Activated naive CD4-positive, alpha-beta T cell treated with anti-CD3 and anti-CD28 coated beads, Interleukin-2, amount 50 U/mL, for 24 hours (primary cell): ENCODE results near the gene SLC29A4.

Experiments
- H3K27ac Mint-ChIP-seq: one replicate; pipeline ENCODE4 v1.8.0; 2021; ENCODE audit warnings: mild to moderate bottlenecking, mixed read lengths
- H3K27me3 Mint-ChIP-seq: one replicate; pipeline ENCODE4 v1.8.0; 2021; ENCODE audit warnings: mixed read lengths
- H3K36me3 Mint-ChIP-seq: one replicate; pipeline ENCODE4 v1.8.0; 2021; ENCODE audit warnings: mixed read lengths
- H3K4me1 Mint-ChIP-seq: one replicate; pipeline ENCODE4 v1.8.0; 2021; ENCODE audit warnings: mixed read lengths
- H3K4me3 Mint-ChIP-seq: one replicate; pipeline ENCODE4 v1.8.0; 2021; ENCODE audit warnings: mild to moderate bottlenecking, mixed read lengths
- H3K9me3 Mint-ChIP-seq: one replicate; pipeline ENCODE4 v1.8.0; 2021; ENCODE audit warnings: mixed read lengths

SLC29A4 gene

DNA sequence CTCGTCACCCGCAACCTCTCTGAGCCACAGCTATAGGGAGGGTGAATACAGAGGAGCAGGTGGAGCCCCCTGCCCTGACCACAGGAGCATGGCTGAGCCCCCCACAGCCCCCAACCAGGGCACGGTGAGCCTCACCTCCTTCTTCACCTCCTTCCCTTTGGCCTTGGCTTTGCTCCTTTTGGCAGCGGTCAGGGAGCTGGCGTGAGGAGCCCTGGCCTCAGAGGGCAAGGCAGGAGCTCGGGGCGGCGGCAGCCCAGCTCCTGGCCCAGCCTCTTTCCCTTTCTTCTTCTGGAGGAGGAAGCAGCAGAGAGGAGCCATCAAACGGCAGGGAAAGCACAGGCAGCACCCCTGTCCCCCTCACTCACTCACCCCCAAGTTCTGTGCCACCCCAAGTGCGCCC lies 42.2 kb downstream of the SLC29A4 start:
- Mint-ChIP-seq H3K27ac (no peak overlapping the region), H3K4me1 (peaks cover 4% of the 10 kb centered on the region), H3K36me3 (peaks cover 18% of the 10 kb centered on the region), H3K9me3 (no peaks in the 10 kb centered on the region), H3K4me3 (no peak overlapping the region), H3K27me3 (no peaks in the 10 kb centered on the region)

DNA sequence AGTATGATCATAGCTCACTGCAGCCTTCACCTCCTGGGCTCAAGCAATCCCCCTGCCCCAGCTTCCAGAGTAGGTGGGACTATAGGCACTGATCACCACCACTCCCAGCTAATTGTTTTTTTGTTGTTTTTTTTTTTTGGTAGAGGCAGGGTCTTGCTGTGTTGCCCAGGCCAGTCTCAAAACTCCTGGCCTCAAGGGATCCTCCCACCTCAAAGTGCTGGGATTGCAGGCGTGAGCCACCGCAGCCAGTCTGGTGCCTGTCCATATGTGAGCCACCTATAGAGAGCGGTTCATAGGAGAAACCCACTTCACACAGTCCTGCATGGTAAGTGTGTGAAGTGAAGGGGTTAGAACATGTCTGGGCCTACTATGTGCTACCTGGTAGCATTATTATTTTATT lies 47.5 kb downstream of the SLC29A4 start:
- Mint-ChIP-seq H3K4me1 (peaks cover 22% of the 10 kb centered on the region), H3K27ac (no peak overlapping the region), H3K27me3 (no peaks in the 10 kb centered on the region), H3K36me3 (peaks cover 22% of the 10 kb centered on the region), H3K9me3 (no peaks in the 10 kb centered on the region), H3K4me3 (no peak overlapping the region)

DNA sequence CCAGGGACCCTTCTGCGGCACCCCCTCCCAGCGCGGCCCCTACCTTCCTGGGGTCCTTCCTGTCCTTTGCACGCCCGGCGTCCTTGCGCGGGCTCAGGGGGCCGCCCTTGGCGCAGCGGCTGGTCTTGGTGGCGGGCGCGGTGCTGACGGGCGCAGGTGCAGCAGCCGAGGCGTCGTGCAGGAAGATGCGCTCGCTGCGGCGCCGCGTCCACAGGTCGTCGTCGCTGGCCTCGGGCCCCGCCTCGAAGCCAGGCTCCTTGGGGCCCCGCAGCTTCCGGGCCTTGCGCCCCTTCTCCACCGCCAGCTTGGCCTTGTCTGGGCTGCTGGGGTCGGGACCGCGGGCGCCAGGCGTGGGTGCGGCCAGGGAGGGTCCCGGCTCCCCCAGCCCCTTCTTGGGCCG lies 49.8 kb downstream of the SLC29A4 start:
- Mint-ChIP-seq H3K27me3 (no peaks in the 10 kb centered on the region), H3K4me3 (no peak overlapping the region), H3K36me3 (peaks cover 32% of the 10 kb centered on the region), H3K4me1 (peaks cover 17% of the 10 kb centered on the region), H3K9me3 (no peaks in the 10 kb centered on the region), H3K27ac (no peak overlapping the region)

DNA sequence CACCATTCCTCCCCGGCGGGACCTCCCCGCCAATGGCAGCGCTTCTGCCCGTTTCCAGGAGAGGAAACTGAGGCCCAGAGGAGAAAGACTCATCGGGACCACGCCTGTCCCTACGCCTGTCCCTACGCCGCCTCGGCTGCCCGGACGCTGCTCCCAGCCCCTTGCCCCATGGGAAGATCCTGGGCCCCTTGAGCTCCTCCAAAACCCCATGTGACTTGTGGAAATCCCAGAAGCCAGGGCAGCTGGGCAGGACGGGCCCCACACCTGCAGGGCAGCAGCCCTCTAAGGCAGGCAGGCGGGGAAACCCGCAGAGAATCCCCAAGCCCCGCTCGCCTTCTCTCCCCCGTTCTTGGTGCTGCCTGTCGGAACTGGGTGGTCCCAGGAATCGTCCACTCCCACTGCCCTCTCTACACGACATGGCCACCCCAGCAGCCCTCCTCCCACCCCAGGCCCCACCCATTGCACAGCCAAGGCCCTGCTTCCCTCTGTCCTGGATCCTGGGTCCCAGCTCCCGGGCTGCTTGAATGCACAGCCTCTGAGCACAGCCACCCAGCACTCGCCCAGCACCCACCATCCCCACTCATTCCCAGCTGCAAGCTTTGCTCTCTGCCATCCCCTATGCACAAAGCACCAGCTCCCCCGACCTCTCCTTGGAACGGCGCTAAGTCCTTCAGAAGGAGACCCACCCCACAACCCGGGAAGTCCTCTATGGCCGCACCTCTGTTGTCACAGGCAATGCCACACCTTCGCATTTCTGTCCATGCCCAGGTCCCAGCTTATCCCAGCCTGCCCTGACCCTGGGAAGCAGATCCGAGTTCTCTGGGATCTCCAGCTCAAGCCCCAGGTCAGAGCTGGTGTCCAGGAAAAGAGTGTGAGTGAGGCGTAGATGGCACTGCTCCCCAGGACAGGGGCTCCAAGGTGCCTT lies 50.6 kb downstream of the SLC29A4 start:
- no peak overlapping the region for H3K27ac Mint-ChIP-seq
- H3K4me1 Mint-ChIP-seq = peaks cover 17% of the 10 kb centered on the region
- no peaks in the 10 kb centered on the region for H3K27me3 Mint-ChIP-seq
- no peak overlapping the region for H3K4me3 Mint-ChIP-seq
- H3K9me3 Mint-ChIP-seq = no peaks in the 10 kb centered on the region
- H3K36me3 Mint-ChIP-seq = peaks cover 36% of the 10 kb centered on the region

DNA sequence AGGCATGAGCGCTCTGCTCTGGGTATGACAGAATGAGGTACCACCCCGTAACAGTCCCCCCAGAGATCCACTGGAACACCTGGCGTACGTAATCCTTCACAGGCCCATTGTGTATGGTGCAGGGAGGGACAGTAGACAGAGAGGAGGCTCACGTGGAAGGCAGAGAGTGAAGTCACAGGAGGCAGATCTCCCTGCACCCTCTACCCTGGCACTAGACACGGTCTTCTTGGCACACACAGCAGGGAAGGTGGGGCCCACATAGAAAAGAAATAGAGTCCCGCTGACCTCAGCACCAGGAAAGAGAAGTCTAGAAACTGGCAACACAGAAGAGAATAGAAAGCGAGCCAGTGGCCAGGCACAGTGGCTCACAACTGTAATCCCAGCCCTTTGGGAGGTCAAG lies 51.9 kb downstream of the SLC29A4 start:
- Mint-ChIP-seq H3K27ac (no peak overlapping the region), H3K4me3 (no peak overlapping the region), H3K4me1 (peaks cover 17% of the 10 kb centered on the region), H3K36me3 (peaks cover 38% of the 10 kb centered on the region), H3K27me3 (no peaks in the 10 kb centered on the region), H3K9me3 (no peaks in the 10 kb centered on the region)

DNA sequence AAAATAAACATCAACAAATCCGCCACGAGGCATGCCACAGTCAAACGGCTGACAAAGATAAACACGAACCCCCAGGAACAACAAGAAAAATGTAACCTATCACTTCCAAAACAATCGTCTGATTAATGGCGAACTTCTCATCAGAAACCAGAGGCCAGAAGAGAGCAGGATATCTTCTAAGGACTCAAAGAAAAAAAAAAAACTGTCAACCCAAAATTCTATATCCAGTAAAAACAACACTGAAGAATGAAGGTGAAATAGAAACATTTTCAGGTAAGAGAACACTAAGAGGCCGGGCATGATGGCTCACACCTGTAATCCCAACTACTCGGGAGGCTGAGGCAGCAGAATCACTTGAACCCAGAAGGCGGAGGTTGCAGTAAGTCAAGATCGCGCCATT lies 54.3 kb downstream of the SLC29A4 start:
- Mint-ChIP-seq H3K36me3 (peaks cover 41% of the 10 kb centered on the region), H3K4me1 (peaks cover 11% of the 10 kb centered on the region), H3K4me3 (no peak overlapping the region), H3K27ac (no peak overlapping the region), H3K9me3 (no peaks in the 10 kb centered on the region), H3K27me3 (no peaks in the 10 kb centered on the region)

DNA sequence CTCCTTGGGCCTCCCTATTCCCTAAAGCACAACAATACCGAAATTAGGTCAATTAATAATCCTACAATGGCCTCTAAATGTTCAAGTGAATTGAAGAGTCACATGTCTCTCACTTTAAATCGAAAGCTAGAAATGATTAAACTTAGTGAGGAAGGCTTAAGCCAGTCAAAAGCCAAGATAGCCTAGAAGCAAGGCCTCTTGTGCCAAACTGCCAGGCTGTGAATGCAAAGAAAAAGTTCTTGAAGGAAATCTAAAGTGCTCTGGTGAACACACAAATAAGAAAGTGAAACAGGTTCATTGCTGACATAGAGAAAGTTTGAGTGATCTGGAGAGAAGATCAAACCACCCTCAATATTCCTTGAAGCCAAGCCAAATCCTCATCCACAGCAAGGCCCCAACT lies 57.2 kb downstream of the SLC29A4 start:
- H3K36me3 Mint-ChIP-seq = peaks cover 54% of the 10 kb centered on the region
- H3K9me3 Mint-ChIP-seq = peaks cover 8% of the 10 kb centered on the region
- no peaks in the 10 kb centered on the region for H3K27me3 Mint-ChIP-seq
- H3K4me3 Mint-ChIP-seq = no peak overlapping the region
- H3K4me1 Mint-ChIP-seq = peaks cover 4% of the 10 kb centered on the region
- H3K27ac Mint-ChIP-seq = no peak overlapping the region

DNA sequence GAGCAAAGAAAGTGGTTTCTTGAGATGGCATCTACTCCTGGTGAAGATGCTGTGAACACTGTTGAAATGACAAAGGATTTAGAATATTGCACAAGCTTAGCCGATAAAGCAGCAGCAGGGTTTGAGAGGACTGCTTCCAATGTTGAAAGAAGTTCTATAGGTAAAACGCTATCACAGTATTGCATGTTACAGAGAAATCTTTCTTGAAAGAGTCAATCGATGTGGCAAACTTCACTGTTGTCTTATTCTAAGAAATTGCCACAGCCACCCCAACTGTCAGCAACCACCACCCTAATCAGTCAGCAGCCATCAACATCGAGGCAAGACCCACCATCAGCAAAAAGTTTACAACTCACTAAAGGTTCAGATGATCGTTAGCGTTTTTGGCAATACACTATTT lies 59.9 kb downstream of the SLC29A4 start:
- Mint-ChIP-seq H3K27ac (no peak overlapping the region), H3K4me3 (no peak overlapping the region), H3K4me1 (peaks cover 4% of the 10 kb centered on the region), H3K27me3 (no peaks in the 10 kb centered on the region), H3K9me3 (peaks cover 8% of the 10 kb centered on the region), H3K36me3 (peaks cover 38% of the 10 kb centered on the region)

DNA sequence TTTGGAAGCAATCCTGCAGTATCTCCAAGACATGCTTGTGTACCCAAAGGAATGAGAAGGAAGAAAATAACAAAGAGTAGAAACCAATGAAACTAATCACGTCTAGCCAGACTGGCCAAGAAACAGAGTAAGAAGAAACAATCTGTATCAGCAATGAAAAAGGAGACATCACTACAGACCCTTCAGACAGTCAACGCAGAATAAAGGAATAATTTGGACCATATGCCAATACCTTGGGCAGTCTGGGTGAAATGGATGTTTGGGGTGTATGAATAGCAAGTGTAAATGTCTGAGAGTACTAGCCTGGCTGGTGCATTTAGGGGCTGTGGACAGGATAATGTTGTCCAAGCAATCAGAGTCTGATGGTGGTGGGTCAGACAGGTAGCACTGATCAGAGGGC lies 61.1 kb downstream of the SLC29A4 start:
- no peak overlapping the region for H3K4me3 Mint-ChIP-seq
- H3K27me3 Mint-ChIP-seq = no peaks in the 10 kb centered on the region
- H3K36me3 Mint-ChIP-seq = peaks cover 33% of the 10 kb centered on the region
- H3K27ac Mint-ChIP-seq = no peak overlapping the region
- H3K9me3 Mint-ChIP-seq = peaks cover 8% of the 10 kb centered on the region
- H3K4me1 Mint-ChIP-seq = peaks cover 4% of the 10 kb centered on the region

DNA sequence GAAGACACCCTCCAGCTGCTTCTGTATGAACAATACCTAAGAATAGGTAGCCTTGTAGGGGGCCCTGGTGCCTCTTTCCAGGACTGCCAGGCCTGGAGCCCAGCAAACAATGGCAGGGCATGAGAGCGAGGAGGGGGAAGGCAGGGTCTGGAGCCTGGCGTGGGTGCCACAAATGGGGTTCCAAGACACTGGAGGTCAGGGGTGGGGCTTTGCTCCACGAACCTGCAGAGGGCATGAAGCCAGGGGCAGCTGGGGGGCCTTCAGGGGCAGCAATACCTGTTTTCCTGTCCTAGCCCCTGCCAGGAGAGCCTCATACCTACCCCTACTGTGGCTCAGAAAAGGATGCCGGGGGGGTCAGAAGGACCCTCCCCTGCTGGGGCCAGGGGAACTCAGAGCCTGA lies 61.6 kb downstream of the SLC29A4 start:
- Mint-ChIP-seq H3K36me3 (peaks cover 32% of the 10 kb centered on the region), H3K4me1 (peaks cover 4% of the 10 kb centered on the region), H3K27ac (no peak overlapping the region), H3K9me3 (peaks cover 8% of the 10 kb centered on the region), H3K4me3 (no peak overlapping the region), H3K27me3 (no peaks in the 10 kb centered on the region)

DNA sequence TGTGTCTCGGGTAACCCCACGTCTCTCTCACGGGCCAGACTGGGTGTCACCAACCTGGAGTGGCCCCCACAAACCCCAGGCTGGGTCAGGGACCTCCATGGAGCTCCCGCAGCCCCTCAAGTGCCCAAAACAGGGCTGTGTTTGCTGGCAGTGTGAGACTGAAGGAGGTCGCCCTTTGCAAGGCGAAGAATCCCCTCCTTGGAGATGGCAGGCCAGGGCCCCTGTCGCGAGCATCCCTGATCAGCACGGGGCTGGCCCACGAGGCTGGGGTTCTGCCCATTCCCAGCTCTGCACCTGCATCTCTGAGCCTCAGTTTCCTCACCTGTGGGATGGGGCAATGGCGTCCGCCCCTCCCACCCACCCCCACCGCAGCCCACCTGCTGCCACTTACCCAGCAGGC lies 62.4 kb downstream of the SLC29A4 start:
- peaks cover 2% of the 10 kb centered on the region for H3K4me1 Mint-ChIP-seq
- H3K36me3 Mint-ChIP-seq = peaks cover 28% of the 10 kb centered on the region
- no peak overlapping the region for H3K27ac Mint-ChIP-seq
- no peaks in the 10 kb centered on the region for H3K27me3 Mint-ChIP-seq
- peaks cover 8% of the 10 kb centered on the region for H3K9me3 Mint-ChIP-seq
- H3K4me3 Mint-ChIP-seq = no peak overlapping the region

DNA sequence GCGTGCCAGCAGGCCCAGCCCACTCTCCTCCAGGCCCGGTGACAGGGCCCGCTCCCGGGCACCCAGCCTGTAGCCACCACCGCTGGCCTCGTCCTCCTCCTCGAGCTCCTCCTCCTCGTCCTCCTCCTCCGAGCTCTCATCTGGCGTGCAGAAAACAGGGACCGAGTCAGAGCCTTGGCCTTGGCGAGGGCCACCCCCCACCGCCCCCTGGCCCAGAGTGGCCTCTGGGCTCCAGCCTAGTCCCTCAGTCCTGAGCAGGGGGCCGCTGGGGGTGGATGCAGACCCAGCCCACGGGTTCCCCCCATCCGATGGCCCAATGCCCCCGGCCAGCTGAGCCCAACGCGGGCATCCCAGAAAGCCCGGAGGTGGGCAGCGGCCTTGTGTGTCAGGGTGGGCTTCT lies 62.9 kb downstream of the SLC29A4 start:
- Mint-ChIP-seq H3K36me3 (peaks cover 27% of the 10 kb centered on the region), H3K4me1 (no peaks in the 10 kb centered on the region), H3K4me3 (no peak overlapping the region), H3K27me3 (no peaks in the 10 kb centered on the region), H3K27ac (no peak overlapping the region), H3K9me3 (peaks cover 8% of the 10 kb centered on the region)

DNA sequence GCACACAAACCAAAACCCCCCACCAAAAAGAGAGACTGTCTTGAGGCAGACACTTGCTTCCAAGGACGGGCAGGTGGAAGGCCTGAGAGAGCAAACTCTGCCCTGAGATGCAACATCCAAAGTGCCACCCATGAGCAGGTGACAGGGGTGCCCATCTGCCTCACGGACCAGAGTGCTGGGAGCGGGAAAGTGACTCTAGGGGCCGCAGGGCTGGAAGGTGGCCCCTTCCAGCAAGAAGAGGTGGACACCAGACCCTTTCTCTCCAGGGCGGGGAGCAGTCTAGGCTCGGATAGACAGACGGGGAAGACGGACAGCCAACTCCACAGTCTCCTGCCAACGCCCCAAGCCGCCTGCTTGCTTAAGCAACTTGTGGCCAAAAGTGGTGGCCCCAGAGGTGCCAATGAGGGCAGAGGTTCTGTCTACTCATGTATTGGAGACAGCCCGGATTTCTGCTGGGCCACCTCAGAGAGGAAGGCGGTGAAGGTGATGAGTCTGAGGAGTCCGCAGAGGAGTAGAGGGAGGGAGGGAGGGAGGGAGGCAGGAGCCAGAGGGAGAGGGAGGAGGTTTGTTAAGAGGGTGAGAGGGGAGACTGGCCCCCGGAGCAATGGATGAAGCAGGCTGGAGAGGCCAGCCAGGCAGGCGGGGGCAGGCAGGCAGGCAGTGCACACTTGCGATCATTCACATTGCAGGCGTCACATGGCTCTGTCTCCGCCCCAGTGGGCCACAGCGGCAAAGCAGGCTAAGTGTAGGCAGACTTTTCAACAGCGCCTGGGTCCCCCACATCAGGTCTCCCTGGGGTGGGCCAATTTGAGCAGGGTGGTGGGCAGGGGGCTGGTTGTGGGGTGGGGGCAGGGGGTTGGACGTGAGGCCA lies 65.6 kb downstream of the SLC29A4 start:
- Mint-ChIP-seq H3K27me3 (no peaks in the 10 kb centered on the region), H3K4me1 (no peaks in the 10 kb centered on the region), H3K4me3 (no peak overlapping the region), H3K9me3 (peaks cover 8% of the 10 kb centered on the region), H3K27ac (no peak overlapping the region), H3K36me3 (peaks cover 18% of the 10 kb centered on the region)

DNA sequence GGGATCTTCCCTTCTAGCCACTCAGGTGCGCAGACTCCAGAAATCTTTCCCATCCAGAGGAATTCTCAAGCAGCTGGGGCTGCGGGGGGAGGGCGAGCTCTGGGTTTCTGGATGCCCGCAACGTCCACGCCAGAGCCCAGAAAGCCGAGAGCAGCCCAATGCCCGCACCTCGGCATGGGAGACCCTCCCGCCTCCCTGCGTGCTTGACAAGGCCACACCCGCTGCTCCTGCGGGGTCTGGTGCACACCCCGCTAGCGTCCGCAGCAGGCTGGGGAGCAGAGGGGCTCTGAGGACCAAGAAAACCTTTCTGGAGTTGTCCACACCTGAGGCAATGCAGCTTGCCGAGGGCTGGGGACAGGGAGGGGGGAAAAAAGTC lies 66.2 kb downstream of the SLC29A4 start:
- peaks cover 11% of the 10 kb centered on the region for H3K36me3 Mint-ChIP-seq
- H3K27me3 Mint-ChIP-seq = no peaks in the 10 kb centered on the region
- H3K9me3 Mint-ChIP-seq = peaks cover 2% of the 10 kb centered on the region
- no peak overlapping the region for H3K27ac Mint-ChIP-seq
- H3K4me3 Mint-ChIP-seq = no peak overlapping the region
- H3K4me1 Mint-ChIP-seq = no peaks in the 10 kb centered on the region

DNA sequence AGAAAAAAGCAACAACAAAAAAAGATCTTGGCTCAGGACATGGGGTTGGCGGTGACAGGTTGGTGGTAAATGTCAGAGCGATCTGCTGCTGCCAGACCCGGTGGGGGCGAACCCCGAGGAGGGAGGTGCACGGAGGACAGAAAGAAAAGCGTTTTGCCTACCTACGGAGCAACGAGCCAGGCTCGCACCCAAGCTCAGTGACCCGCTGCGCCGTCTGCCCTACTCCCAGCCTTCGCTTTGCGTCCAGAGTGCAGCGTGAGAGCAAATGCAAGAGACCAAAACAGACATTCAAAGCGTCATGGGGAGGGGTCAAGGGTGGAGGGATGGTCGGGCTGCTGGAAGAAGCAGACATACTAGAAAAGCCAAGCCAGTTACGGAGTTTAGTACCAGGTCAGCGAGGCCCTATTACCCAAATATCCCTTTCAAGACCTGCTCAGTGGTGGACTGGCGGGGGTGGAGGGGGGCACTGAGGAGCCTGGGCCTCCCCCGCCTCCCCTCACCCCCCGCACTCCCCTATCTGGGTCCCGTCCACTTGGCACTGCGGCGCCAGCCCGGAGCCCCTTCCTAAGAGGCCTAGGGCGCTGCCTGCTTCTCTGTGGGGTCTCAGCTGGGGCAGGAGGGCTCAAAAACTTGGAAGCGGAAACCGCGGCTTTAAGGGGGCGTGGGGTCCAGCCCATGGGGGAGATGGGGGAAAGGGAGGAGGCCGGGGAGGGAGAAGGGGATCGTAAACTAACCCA lies 66.9 kb downstream of the SLC29A4 start:
- H3K27me3 Mint-ChIP-seq = no peaks in the 10 kb centered on the region
- peaks cover 6% of the 10 kb centered on the region for H3K4me1 Mint-ChIP-seq

DNA sequence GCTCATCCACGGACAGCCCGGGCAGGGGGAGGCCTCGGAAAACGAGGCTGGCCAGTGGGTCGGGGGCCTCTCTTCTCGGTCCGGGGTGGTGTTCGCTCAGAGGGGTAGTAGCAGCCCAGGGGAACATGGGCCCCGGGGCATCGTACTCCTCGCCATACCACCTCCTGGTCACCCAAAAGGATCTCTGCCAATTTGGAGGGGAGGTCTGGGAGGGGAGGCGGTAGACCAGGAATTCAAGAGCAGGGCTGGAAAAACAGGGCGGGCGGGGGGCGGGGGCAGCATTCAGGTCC lies 67.4 kb downstream of the SLC29A4 start:
- Mint-ChIP-seq H3K4me1 (peaks cover 11% of the 10 kb centered on the region), H3K27ac (no peak overlapping the region), H3K36me3 (peaks cover 7% of the 10 kb centered on the region), H3K4me3 (no peak overlapping the region), H3K9me3 (no peaks in the 10 kb centered on the region), H3K27me3 (no peaks in the 10 kb centered on the region)

More for the DNA sequence above, 66.9 kb downstream of the SLC29A4 start:
- H3K9me3 Mint-ChIP-seq = no peaks in the 10 kb centered on the region
- H3K36me3 Mint-ChIP-seq = peaks cover 10% of the 10 kb centered on the region
- no peak overlapping the region for H3K27ac Mint-ChIP-seq
- H3K4me3 Mint-ChIP-seq = no peak overlapping the region
